Measurements from ENCODE around the gene HHLA2. TPM values are rescaled to one million over a fixed set of nuclear protein-coding genes. Genes with fewer than 3 reads are reported as not detected.

HHLA2 gene
- total RNA-seq, 2 donors from 2014 or later, result 0.82 to 2.6 TPM

DNA sequence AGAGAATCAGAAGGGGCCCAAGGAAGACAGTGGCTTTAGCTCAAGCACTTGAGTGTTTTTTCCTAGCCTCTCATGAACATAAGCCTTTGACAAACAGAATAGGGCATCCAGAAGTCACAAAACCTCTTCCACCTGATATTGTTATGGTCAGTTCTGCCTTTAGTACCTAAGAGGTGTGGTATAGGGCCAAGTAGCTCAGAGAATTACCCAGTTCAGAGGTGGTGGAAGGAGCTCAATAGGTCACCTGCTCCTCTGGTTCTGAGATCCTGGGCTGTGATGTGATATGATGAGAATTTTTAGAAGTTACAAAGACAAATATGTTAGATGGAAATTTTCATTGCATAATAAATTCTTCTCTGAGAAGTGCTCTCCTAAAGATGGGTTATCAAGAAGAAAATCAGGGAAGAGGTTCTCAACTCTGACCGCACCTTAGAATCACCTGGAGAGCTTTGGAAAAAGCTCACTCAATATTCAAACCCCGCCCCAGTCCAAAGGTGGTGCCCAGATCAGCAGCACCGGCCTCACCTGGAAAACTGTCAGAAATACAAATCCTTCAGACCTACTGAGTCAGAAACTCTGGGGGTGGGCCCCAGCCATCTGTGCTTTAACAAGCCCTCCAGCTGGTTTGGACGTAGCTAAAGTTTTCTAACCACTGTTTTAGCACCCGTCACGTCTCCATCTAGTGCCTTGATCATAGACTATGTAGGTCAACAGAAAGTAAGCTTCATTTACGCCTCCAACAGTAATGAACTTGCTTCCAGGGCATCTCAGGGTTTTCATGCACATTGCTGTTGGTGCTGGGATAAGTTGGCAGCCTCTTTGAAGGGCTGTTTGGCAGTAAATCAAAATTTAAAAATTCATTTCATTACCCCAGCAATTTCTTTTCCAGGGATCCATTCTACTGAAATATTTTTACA lies 112.8 kb downstream of the HHLA2 start:
- no peak for DNase-seq (ENCODE audit: low spot score)
- Histone ChIP-seq H3K27ac (peak overlapping the region; percentile 68 to 79), H3K4me1 (replicated peaks) (peaks cover 40% of the 10 kb centered on the region), H3K36me3 (no peaks in the 10 kb centered on the region), H3K27me3 (replicated peaks; ENCODE audit: insufficient read depth) (no peaks in the 10 kb centered on the region), H3K4me3 (no peak overlapping the region), H3K9me3 (no peaks in the 10 kb centered on the region)
- 60% methylated on average over 7 of the region's 7 CpGs for WGBS
- intact Hi-C loops (cut with DNase I), result loop anchor here (5.0 kb wide), 1 partner anchor 472 kb away; no protein-coding TSS in a partner anchor
- TF ChIP-seq POLR2A (IDR thresholded peaks at IDR 0.05) (no peak), CTCF (IDR thresholded peaks at IDR 0.05) (no peak), POLR2AphosphoS5 (IDR thresholded peaks at IDR 0.05) (no peak)

GRCh38 chr3:108409800-108410178 lies 113.4 kb downstream of the HHLA2 start:
- no peaks in the 10 kb centered on the region for H3K9me3 ChIP-seq
- TF ChIP-seq POLR2A (IDR thresholded peaks at IDR 0.05) (no peak), POLR2AphosphoS5 (IDR thresholded peaks at IDR 0.05) (peak; percentile 49), CTCF (IDR thresholded peaks at IDR 0.05) (no peak)
- 39% methylated on average over 4 of the region's 4 CpGs for WGBS
- peak overlapping the region; percentile 74 to 79 for H3K27ac ChIP-seq
- H3K4me3 ChIP-seq, result no peak overlapping the region
- no peaks in the 10 kb centered on the region for H3K36me3 ChIP-seq
- no peaks in the 10 kb centered on the region for H3K27me3 ChIP-seq (replicated peaks; ENCODE audit: insufficient read depth)
- intact Hi-C loops (cut with DNase I), result loop anchor here (5.0 kb wide), 1 partner anchor 472 kb away; no protein-coding TSS in a partner anchor
- peaks cover 38% of the 10 kb centered on the region for H3K4me1 ChIP-seq (replicated peaks)
- DNase-seq (ENCODE audit: low spot score), result peak; percentile 49

- Histone ChIP-seq H3K27me3 (replicated peaks; ENCODE audit: insufficient read depth) (no peaks in the 10 kb centered on the region), H3K27ac (peak overlapping the region; percentile 74 to 79), H3K4me3 (no peak overlapping the region), H3K36me3 (no peaks in the 10 kb centered on the region), H3K9me3 (no peaks in the 10 kb centered on the region), H3K4me1 (replicated peaks) (peaks cover 35% of the 10 kb centered on the region)
- 70% methylated on average over 11 of the region's 11 CpGs for WGBS
- intact Hi-C loops (cut with DNase I), result no loop called here
- TF ChIP-seq POLR2AphosphoS5 (IDR thresholded peaks at IDR 0.05) (peak; percentile 11), POLR2A (IDR thresholded peaks at IDR 0.05) (no peak)
- DNase-seq (ENCODE audit: low spot score), result peak; percentile 30
Measured at GRCh38 chr3:108410531-108410984, 114.2 kb downstream of the HHLA2 start.

DNA sequence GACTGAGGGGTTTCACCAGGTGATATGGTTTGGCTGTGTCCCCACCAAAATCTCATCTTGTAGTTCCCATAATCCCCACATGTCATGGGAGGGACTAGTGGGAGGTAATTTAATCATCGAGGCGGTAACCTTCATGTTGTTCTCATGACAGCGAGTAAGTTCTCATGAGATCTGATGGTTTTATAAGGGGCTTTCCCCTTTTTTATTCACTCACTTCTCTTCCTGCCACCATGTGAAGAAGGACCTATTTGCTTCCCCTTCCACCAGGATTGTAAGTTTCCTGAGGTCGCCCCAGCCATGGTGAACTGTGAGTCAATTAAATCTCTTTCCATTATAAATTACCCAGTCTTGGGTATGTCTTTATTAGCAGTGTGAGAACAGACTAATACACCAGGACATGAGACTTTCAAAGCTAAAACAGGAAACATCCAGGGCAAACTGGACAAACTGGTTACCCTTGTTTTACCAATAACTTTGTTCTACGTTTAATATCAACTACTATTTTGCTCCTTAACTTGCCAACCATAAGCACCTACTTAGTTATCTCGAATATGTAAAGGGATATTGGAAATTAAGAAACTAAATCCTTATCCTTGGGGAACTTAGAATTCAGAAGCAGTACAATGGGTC lies 115.9 kb downstream of the HHLA2 start:
- H3K4me1 ChIP-seq (replicated peaks), result peaks cover 31% of the 10 kb centered on the region
- H3K36me3 ChIP-seq, result no peaks in the 10 kb centered on the region
- no peaks in the 10 kb centered on the region for H3K9me3 ChIP-seq
- peak; percentile 73 for DNase-seq (ENCODE audit: low spot score)
- peak overlapping the region; percentile 74 to 79 for H3K27ac ChIP-seq
- no peaks in the 10 kb centered on the region for H3K27me3 ChIP-seq (replicated peaks; ENCODE audit: insufficient read depth)
- TF ChIP-seq CTCF (IDR thresholded peaks at IDR 0.05), result no peak
- peak; percentile 78 for TF ChIP-seq POLR2AphosphoS5 (IDR thresholded peaks at IDR 0.05)
- intact Hi-C loops (cut with DNase I), result no loop called here
- no peak overlapping the region for H3K4me3 ChIP-seq
- 63% methylated on average over 6 of the region's 6 CpGs for WGBS

DNA sequence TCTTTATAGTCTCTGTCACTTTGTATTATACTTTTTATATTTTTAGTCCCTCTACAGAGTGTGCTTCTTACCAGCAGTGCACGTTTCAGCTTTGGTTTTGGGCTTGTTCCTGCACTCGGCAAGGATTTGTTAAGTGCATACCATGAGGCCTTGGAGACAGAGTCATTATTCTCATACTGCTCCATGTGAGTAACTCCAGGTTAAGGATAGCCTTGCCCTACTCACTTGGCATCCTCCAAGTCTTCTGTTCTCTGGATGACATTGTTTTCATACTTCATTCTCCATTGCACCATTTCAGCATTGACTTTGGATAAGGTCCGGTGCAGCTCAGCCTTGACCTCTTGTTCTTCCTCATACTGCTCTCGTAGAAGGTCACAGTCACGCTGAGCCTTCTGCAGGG lies 117.7 kb downstream of the HHLA2 start:
- WGBS, result 86% methylated on average over 5 of the region's 5 CpGs
- H3K36me3 ChIP-seq, result no peaks in the 10 kb centered on the region
- no peaks in the 10 kb centered on the region for H3K27me3 ChIP-seq (replicated peaks; ENCODE audit: insufficient read depth)
- intact Hi-C loops (cut with DNase I), result no loop called here
- H3K4me1 ChIP-seq (replicated peaks), result peaks cover 24% of the 10 kb centered on the region
- no peak overlapping the region for H3K4me3 ChIP-seq
- no peak overlapping the region for H3K27ac ChIP-seq
- DNase-seq (ENCODE audit: low spot score), result no peak
- no peak for TF ChIP-seq POLR2AphosphoS5 (IDR thresholded peaks at IDR 0.05)
- H3K9me3 ChIP-seq, result no peaks in the 10 kb centered on the region

Data from prostate gland (tissue), 2 donors.